HG03469 (cell line): Measurements from ENCODE around the gene BIRC3.

Source experiments
- ATAC-seq: cut with Tn5 transposase; IDR thresholded peaks from one replicate; pipeline ENCODE4 v1.9.1; 2021; ENCODE audit warnings: mild to moderate bottlenecking, moderate library complexity, moderate number of reproducible peaks; ENCODE audit not compliant: unreplicated experiment

The BIRC3 gene

DNA sequence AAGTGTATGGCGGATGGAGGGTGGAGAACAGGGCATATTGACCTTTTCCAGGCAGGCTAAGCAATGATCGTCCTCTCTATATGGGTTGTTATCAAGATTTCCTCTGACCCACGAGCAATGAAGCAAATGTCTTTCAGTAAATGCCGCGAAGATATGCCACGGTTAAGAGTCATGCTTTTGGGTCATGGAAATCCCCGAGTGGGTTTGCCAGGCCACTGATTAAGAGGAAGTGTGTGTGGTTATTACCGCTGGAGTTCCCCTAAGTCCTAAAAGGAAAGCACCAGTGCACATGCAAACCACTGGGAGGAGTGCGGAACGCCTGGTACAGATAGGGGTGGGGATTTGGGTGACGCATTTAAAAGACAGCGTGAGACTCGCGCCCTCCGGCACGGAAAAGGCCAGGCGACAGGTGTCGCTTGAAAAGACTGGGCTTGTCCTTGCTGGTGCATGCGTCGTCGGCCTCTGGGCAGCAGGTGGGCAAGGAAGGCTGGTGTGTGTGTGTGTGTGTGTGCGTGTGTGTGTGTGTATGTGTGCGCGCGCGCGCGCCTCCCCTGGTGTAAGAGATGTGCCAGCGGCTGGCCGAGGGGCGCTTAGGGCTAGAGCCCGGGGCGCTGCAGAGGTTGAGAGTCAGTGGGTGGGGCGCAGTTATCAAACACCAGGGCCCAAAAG, at the start of gene BIRC3:
Gene BIRC3 (plus strand): TSS at position 386 of the 669 bp plus-strand sequence. CDS start 7,026 bp downstream, outside the sequence.
- peak; percentile 82 for ATAC-seq

DNA sequence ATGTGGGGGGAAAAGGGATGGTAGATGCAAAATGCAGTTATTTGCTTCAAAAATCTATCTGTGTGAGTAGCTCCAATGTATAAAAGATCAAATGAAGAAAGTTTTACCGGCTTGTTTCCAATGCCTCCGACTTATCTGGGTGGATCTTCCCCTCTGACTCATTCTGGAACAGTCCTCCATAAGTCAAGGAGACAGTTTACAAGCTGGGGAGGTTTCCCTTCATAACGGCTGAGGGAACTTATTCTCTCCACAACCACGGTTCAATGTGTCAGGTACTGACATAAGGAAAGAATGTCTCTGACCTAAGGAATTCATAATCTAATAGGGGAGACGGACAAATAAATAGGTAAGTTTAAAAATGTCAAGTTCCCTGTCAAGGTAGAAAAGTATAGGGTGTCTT, 49.7 kb upstream of the BIRC3 start:
- no peak for ATAC-seq

DNA sequence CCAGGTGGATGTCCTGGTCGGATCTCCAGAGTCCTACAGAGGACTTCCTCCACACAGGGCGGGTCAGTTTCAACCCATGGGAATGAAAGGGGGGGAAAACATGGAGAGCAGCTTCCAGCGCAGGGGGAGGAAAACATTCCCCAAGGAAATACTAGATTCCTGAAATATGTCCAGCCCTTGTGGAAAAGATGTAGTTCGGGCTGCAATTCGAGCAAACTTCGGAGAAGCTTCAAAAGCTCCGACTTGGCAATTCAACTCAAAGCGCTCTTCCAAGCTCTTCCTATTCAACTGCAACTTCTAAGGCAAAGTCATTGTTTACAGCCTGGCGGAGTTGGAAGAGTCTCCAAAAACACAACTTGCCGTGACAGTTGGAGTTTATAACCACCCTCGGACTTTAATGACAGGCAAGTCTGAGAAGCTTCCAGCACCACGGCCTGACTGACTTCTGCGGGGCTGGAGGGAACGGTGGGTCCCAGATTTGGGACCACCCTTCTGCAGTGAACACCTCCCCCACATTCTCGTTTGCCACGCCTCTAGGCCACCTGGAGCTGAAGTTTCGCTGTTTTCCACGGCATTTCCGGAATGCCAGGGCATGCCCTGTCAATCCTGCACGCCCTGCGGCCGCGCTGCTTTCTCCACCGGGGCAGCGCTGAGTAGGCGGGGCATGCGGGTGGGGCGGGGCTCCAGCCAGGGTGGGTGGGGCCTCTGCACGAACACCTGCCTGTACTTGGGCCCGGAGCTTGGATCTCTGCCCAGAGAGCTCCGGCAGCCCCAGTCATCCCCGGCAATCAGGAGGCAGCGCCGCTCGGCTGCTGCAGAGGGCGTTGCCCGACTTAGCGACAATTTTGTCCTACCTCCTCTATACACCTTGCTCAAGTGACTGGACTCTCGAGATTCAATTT, 49.0 kb upstream of the BIRC3 start:
- ATAC-seq = peak; percentile 97

DNA sequence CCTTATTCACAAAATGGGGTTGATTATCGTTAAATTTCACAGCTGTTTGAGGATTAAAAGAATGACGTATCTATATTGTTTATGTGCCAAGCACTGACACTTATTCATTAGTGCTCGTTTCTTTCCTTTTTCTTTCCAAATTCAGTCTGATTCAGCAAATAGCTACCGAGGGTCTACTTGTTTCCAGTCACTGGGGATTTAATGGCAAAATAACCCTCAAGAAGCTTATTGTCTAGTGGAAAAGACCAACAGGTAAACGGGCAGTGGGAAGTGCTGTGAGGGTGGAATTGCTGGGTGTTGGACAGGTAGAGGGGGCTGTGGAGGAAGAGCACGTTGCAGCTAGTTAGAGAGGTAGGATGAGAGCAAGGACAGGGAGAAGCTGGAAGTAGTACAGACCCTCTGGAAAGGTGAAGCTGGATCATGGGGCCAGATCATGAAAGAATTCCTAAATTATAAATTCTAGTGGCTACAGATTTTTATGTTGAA, 48.3 kb upstream of the BIRC3 start:
- no peak for ATAC-seq

DNA sequence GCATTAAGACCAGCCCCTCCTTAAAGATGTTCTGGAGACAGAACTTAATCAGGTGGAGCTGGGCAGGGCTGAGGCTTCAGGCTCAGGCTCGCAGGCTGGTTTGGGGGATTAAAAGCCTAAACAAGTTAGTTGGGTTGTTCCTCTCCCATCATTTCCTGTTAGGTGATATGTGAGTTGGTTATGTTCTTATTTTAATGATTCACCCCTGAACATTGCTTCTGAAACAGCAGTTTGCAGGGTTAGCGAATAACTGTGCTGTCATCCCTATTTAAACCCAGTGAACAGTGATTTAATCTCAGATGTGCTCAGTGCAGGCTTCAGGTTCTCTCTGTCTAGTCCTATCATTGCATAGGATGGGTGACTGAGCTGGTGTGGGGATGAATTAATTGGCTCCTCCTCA, 47.4 kb upstream of the BIRC3 start:
- ATAC-seq = no peak

DNA sequence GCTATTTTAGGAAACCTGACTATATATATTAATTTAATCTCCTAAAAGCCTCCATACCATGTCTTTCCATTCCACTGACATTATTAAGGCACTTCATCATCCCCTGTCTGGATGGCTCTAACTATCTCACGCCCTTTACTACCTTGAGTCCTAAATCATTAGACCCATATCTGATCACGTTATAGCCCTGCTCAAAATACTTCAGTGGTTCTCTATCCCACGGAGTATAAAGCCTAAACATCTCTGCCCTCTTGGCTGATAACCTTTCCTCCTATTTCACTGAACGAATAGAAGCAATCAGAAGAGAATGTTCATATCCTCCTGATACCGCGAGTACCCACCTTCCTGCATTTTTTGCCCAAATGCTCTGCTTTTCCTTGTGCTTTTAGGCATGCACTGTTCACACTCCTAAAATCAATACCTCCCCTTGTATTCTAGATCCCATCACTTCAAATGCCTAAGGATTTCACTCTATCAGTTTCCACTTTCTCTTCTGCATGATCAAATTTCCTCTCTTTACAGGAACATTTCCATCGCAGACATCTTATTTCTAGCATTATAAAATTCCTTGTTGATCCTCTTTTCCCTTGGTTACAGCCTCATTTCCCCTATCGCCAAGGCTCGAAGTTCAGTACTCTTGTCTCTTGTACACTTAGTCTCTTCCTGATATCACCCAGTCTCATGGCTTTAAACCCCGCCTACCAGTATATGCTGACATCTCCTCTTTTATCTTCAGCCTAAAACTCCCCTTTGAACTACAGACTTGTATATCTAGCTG, 45.0 kb upstream of the BIRC3 start:
- ATAC-seq = no peak

DNA sequence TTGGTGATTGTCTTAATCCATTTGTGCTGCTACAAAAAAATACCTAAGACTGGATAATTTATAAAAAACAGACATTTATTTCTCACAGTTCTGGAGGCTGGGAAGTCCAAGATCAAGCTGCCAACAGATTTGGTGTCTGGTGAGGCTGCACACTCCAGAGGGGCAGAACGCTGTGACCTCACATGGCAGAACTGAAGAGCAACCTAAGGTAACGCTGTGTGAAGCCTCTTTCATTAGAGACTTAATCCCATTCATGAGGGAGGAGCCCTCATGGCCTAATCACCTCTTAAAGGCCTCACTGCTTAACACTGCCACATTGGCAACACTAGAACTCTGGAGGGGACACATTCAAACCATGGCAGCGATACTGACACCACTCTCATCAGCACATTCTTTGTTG, 42.7 kb upstream of the BIRC3 start:
- no peak for ATAC-seq

DNA sequence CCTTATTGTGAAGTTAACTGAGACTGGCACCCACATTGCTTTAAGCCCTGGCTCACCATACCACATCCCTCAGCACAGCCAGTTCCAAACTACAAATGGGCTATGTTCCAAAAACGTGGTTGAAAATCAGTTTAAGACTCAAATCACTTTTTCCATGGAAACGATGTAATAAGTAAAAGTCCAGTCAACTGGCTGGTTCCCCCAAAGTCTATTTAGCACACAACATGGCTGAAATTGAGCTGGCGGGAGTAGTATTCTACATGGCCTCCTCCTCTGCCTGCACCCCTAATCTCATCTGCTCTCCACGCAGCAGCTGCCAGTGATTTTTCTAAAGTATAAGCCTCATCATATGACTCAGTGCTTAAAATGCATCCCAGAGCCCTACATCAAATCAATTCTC, 40.9 kb upstream of the BIRC3 start:
- ATAC-seq = no peak

DNA sequence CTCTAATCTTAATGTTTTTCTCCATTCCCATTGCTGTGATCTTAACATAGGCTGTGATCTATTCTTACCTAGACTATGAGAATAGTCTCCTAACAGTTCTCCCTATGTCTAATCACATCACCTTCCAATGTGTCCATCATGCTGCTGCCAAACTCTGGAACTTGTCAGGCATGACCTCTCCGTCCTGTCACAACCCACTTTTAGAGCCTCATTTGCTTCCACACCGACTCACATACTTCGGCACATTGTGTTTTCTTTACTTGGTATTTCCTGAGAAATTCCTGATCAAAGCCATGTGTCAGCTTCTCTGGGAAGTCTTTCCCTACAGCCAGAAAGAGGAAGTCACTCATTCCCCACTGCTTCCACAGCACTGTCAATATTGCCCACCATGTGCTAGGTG, 40.5 kb upstream of the BIRC3 start:
- ATAC-seq = no peak

DNA sequence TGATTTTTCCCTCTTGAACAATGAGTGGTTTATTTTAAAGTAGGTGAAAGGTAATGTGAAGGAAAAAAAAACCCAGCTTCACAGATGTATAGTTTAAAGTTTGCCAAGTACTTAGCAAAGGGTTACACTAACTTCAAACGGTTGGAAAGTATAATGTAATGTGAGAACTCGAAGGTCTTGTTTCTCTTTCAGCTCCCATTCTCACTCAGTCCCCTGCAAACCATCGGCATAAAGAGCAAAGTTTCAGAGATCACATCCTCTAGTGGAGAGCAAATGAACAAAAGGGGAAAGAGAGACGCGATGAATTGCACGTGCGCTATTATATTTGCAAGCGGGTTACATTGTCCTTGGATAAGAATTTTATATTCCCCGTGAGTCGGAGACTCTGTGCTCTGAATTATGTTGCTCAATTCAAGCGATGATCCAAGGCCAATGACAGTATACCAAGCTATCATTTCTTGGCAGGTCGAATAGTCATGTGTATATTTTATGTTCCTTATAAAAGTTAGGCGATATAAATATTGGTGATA, 37.6 kb upstream of the BIRC3 start:
- peak; percentile 84 for ATAC-seq

DNA sequence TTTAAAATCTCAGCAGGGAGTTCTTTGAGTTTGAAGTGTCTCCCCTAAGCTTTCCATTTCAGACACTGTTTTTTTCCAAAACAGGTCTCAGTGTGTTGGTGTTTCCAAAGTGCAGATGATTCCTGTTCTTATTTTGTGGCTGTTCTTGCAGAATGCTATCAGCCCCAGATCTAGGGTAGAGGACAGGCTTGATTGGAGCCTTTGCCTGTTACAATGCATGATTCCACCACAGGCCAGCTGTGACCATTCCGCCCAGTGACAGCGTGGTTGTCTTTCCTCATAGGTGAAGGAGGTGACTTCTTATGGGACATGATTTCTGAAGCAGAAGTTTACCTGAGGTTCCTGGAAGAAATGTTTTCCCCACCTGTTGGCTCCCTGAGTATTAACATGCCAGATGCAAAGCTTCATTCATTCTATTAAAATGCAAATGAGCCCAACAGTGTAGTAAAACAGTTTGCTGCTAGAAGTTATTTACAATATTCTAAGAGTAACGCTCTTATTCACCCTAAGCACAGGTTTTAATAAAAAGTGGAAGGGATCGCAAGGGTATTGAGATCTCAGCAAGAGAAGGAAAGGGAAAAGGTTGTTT, 36.9 kb upstream of the BIRC3 start:
- ATAC-seq = no peak

DNA sequence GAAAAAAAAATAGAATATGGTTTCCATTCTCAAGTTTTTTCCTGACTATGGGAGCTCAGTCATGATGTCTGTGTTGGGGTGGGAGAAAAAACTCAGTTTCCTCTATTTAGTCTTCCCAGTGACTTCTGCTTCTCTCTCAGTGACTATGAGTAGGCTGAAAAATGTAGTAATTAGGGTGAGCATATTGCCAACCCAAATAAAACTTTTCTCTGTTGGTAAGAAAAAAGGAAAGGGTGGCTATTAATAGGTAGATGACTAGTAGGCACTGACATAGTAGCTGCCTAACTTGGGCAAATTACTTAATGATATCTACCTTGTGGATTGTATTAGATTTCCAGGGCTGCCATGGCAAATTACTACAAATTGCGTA, 34.2 kb upstream of the BIRC3 start:
- no peak for ATAC-seq

DNA sequence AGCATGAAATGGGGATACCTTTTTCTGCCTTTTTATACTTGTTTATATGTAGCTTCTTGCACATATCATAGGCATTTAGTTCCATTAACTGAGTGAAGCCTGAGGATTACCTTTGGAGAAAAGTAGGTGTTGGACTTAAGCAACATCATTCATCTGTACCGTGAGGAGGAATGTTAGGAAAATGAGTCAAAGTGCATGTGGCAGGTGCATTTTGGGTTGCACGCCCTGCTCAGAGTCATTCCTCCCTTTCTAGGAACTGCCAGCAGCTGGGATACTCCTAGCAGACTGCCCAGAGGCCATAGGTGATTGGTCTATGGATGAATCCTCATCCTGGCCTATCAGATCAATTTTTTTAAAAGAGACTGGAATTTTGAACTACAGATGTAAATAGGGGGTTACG, 33.3 kb upstream of the BIRC3 start:
- ATAC-seq = no peak

DNA sequence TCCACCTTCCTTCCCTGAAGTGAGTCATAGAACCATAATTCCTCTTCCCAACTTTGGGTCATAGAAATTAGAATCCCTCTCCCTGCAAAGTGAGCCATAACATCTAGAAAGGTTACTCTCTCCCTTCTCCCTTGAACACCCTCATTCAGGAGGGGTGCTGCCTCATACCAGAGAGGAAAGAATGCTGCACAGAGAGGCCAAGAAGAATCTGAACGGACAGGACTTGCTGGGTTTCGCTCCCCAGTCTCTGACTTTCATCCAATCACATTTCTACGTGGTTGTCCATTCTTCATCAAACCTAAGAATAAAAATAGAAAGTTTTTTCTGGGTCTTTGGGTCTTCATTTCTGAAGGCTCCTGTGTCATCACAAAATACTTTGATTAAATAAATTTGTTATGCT, 31.0 kb upstream of the BIRC3 start:
- no peak for ATAC-seq

DNA sequence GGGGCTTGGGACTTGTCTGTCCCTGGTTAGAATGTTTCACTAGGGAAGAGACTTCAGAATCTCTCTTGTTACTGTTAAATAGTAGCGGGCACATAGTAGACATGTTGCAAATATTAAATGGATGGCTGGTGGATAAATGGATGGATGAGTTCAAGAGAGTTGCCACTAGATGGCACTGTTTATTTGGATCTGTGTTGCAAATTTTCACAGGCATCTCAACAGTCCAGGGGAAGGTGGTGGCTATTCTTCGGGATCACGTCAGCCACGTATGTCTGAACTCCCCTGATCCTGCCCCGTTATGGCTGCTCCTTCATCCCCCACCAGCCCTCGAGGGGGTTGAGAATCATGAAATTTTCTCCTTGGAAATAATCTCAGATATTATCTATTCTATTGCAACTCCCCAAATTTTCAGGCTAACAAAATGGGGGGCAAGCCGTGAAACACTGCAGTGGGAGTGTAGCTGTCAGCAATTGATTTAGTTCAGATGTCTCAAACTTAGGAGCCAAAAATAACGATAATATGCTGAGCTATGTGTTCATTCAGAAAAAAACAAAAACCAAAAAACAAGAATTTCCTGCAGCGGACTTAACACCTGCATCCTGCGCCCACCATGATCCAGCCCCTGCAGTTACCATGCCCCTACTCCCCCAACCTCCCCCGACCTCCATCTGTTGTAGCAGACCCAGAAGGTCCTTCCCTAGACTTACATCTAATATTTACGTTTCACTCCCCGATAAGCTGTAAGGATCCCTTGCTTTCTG, 29.1 kb upstream of the BIRC3 start:
- ATAC-seq = peak; percentile 78

DNA sequence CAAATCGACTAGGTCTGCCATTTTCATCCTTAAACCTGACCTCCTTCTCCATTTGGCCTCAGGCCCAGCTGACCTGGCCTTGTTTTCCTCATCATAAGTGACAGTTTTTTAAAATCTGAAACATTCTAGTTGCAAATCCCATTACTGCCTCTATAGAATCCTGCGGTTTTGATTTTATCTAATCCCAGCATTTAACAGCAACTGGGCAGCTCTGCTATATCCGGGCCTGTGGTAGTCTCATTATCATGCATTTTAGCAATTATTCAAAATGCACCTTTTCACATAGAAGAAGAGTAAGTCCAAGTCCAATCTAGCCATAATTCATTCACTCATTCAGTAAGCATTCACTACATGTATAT, 28.6 kb upstream of the BIRC3 start:
- ATAC-seq = no peak

DNA sequence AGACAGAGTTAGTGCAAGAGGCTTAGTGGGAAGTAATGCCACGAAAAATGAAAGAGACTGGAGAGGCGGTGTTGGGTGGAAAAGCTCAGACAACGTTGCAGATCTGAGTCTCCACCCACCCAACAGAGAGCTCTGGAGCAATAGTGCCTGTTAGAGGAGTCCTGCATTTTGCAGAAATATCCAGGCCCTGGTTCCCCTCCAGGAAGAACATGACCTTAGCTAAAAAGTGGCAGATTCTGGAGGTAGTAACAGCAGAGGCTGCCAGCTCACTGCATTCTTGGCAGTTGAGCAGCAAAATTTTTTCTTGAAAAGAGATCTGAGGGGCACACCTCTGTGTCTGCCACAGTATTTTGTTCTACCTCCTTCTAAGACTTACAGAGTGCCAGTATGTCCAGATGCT, 27.7 kb upstream of the BIRC3 start:
- ATAC-seq = no peak

DNA sequence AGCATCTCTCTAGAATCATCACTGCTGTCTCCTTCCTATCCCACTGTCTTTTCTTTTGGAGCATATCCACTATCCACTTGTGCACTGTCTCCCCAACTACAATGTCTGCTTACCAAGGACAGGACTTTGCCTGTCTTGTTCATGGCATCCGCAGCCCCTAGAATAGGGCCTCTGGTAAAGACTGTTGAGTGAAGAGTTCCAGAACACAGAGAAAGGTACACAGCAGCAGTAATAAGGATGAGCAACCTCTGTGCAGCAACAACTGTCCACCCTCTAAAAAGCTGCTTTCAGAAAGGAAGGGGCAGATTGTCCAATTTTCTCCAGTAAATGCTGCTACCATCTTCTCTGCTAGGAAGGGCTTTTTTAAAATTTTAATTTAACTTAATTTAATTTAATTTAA, 25.5 kb upstream of the BIRC3 start:
- no peak for ATAC-seq

DNA sequence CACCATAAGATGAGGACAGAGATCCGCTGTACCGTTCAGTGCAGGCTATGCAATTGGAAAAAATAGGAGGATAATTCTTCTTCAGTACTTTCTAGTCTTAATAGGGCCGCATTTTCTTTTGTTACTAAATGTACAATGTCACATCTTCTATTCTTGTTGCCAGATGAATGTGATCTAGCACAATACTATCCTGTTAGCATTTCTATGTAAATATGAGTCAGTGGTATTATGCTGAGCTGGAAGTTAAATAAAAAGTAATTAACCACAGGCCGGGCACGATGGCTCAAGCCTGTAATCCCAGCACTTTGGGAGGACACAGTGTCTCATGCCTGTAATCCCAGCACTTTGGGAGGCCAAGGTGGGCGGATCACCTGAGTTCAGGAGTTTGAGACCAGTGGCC, 24.4 kb upstream of the BIRC3 start:
- no peak for ATAC-seq
